Gastrocnemius medialis (tissue), 4 donors: ENCODE data around the gene TXNDC8.

Source experiments
- POLR2A ChIP-seq, 2 donors: fragments of 450-650 bp; IDR thresholded peaks; one replicate each; pipeline ENCODE4 v1.6.1; 2017; ENCODE audit warnings: antibody characterized with exemption in 2 of 2, mild to moderate bottlenecking in 2 of 2, moderate library complexity in 2 of 2
- TF ChIP-seq, protein P1 (sequence below), 5 experiments: fragments of 450-650 bp in 3 of 5; fragments of 200-600 bp in 2 of 5; sonication (generic) in 2 of 5; IDR thresholded peaks in 4 of 5; conservative IDR thresholded peaks in 1 of 5; 1 replicate in 4 of 5; 2 replicates in 1 of 5; pipeline ENCODE4 v1.5.1; 2016 to 2019; ENCODE audit warnings: antibody characterized with exemption in 5 of 5, mild to moderate bottlenecking in 3 of 5, moderate library complexity in 3 of 5

GRCh38 chr9:110283751-110284150 lies 53.9 kb downstream of the TXNDC8 start:
- TF ChIP-seq, protein P1, sequence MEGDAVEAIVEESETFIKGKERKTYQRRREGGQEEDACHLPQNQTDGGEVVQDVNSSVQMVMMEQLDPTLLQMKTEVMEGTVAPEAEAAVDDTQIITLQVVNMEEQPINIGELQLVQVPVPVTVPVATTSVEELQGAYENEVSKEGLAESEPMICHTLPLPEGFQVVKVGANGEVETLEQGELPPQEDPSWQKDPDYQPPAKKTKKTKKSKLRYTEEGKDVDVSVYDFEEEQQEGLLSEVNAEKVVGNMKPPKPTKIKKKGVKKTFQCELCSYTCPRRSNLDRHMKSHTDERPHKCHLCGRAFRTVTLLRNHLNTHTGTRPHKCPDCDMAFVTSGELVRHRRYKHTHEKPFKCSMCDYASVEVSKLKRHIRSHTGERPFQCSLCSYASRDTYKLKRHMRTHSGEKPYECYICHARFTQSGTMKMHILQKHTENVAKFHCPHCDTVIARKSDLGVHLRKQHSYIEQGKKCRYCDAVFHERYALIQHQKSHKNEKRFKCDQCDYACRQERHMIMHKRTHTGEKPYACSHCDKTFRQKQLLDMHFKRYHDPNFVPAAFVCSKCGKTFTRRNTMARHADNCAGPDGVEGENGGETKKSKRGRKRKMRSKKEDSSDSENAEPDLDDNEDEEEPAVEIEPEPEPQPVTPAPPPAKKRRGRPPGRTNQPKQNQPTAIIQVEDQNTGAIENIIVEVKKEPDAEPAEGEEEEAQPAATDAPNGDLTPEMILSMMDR (IDR thresholded peaks at IDR 0.05 in 4 of 5, conservative IDR thresholded peaks at IDR 0.05 in 1 of 5): no peak
- TF ChIP-seq POLR2A (IDR thresholded peaks at IDR 0.05): no peak
